ENCODE measurements around the gene CASP12.
"Not testable (repeated sequence)": the region's sequence is repeated elsewhere in the genome, so short reads cannot be mapped to it uniquely, and the experiment has no call there.

CASP12 gene

DNA sequence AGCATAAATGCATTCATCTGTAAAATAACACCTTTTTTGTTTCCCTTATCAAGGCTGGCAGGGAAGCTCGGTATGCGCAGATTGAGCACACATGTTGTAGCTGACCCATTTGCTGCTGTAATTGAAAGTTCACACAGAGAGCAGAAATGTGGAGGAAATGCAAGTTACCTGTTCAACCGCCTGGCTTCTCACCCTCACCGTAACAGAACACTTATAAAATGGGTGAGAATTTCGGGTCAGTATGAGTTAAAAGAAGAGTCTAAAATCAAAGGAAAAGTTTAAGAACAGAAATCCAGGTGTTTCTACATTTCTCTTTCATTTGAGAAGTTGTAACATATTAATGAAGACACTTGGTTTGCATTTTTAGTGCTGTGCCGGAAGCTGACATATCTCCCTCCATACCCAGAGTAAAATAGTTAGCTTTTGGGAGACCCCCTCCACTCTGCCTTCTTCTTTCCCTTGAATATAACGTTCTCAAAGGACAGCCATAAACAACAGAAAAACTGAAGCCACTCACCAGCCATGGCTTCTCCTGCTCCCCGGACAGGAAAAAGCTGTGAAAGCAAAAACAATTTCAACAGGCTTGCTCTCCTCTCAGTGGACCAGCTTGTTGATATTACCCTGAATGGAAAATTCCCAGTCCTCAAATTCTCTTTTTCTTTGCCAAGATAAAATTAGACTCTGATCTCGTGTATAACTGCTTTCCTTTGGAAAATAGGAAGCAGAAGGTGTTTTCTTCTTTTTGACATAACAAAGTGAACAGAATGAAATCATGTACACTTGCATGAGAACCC lies at the start of gene CASP12:
CASP12 (minus strand) TSS at position 570 of the 794 bp plus-strand sequence.
- H3K4me3 ChIP-seq (ENCODE audit: control insufficient read depth, low read depth, low read length), result no peak within 1 kb of the TSS
- TF ChIP-seq, protein P1, sequence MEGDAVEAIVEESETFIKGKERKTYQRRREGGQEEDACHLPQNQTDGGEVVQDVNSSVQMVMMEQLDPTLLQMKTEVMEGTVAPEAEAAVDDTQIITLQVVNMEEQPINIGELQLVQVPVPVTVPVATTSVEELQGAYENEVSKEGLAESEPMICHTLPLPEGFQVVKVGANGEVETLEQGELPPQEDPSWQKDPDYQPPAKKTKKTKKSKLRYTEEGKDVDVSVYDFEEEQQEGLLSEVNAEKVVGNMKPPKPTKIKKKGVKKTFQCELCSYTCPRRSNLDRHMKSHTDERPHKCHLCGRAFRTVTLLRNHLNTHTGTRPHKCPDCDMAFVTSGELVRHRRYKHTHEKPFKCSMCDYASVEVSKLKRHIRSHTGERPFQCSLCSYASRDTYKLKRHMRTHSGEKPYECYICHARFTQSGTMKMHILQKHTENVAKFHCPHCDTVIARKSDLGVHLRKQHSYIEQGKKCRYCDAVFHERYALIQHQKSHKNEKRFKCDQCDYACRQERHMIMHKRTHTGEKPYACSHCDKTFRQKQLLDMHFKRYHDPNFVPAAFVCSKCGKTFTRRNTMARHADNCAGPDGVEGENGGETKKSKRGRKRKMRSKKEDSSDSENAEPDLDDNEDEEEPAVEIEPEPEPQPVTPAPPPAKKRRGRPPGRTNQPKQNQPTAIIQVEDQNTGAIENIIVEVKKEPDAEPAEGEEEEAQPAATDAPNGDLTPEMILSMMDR (conservative IDR thresholded peaks at IDR 0.05; ENCODE audit: control insufficient read depth, insufficient read depth, low read depth, low read length), result no peak
- no peak for DNase-seq (ENCODE audit: low read depth)

DNA sequence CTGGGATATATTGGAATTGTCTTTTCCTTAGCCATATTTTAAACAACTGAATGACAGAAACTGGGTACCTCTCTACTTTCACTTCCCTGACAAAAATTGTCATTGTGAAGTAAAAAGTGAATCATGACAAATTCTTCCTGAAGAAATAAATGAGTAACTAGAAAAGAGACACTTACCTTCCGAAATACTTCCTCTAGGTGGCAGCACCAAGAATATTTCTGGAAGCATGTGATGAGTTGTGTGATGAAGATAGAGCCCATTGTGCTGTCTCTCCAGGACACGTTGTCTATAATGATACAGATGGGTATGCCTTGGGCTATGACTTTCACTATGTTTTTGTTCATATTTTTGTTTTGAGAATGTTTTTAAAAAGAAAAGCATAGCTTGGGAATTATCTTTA lies 48.6 kb upstream of the CASP12 start:
- DNase-seq (ENCODE audit: low read depth), result peak; percentile 72
- no peak overlapping the region for H3K4me3 ChIP-seq (ENCODE audit: control insufficient read depth, low read depth, low read length)
- TF ChIP-seq, protein P1 (conservative IDR thresholded peaks at IDR 0.05; ENCODE audit: control insufficient read depth, insufficient read depth, low read depth, low read length), result peak; percentile 53

DNA sequence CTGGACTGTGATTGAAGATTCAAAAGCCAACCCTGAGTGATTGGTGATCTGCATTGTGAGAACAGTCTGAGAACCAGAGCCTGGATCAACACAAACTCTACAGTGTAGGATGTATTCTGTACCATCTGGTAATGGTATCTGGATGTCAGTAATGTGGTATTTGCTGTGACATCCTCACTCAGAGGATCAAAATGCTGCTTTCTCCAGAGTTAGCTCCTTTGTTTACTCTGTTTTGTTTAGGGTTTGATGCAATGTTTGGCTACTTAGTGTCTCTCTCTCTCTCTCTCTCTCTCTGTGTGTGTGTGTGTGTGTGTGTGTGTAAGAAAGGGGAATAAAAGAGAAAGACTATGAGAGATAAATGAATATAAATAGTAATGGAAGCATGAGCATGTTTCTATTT lies 45.8 kb upstream of the CASP12 start:
- DNase-seq (ENCODE audit: low read depth), result no peak
- H3K4me3 ChIP-seq (ENCODE audit: control insufficient read depth, low read depth, low read length), result no peak overlapping the region
- TF ChIP-seq, protein P1 (conservative IDR thresholded peaks at IDR 0.05; ENCODE audit: control insufficient read depth, insufficient read depth, low read depth, low read length), result no peak

DNA sequence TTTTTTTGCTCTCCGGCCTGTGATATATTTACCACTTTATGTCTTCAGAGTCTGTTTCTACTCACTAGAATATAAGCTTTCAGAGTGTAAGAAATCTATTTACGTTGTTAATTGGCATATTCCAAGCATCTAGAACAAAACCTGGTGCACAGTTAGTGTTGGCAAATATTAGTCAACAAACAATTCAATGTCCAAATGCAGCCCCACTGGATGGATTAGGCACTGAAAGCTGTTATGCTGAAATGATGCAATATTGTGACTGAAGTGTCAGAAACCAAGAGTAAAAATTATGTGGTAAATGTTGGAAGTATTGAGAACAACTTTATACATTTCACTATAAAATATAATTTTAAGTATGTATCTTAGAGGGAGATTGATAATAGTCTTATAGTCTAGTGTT lies 45.3 kb upstream of the CASP12 start:
- no peak overlapping the region for H3K4me3 ChIP-seq (ENCODE audit: control insufficient read depth, low read depth, low read length)
- TF ChIP-seq, protein P1 (conservative IDR thresholded peaks at IDR 0.05; ENCODE audit: control insufficient read depth, insufficient read depth, low read depth, low read length), result no peak
- DNase-seq (ENCODE audit: low read depth), result no peak

- no peak for DNase-seq (ENCODE audit: low read depth)
- TF ChIP-seq, protein P1 (conservative IDR thresholded peaks at IDR 0.05; ENCODE audit: control insufficient read depth, insufficient read depth, low read depth, low read length), result no peak
- no peak overlapping the region for H3K4me3 ChIP-seq (ENCODE audit: control insufficient read depth, low read depth, low read length)
Measured at GRCh38 chr11:104934594-104934993, 36.3 kb upstream of the CASP12 start.

DNA sequence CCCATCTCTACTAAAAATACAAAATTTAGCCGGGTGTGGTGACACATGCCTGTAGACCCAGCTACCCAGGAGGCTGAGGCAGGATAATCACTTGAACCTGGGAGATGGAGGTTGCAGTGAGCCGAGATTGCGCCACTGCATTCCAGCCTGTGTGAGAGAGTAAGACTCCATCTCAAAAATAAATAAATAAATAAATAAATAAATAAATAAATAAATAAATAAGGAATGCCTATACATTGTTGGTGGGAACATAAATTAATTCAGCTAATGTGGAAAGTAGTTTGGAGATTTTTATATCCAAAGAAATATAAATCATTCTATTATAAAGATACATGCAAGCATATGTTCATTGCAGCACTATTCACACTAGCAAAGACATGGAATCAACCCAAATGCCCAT lies 35.8 kb upstream of the CASP12 start:
- not testable (repeated sequence) for H3K4me3 ChIP-seq (ENCODE audit: control insufficient read depth, low read depth, low read length); DNase-seq (ENCODE audit: low read depth)

GRCh38 chr11:104928811-104929210 lies 30.6 kb upstream of the CASP12 start:
- H3K4me3 ChIP-seq (ENCODE audit: control insufficient read depth, low read depth, low read length), result no peak overlapping the region
- TF ChIP-seq, protein P1 (conservative IDR thresholded peaks at IDR 0.05; ENCODE audit: control insufficient read depth, insufficient read depth, low read depth, low read length), result no peak
- no peak for DNase-seq (ENCODE audit: low read depth)
